ENCODE data around the gene CHRNA4.

DNA sequence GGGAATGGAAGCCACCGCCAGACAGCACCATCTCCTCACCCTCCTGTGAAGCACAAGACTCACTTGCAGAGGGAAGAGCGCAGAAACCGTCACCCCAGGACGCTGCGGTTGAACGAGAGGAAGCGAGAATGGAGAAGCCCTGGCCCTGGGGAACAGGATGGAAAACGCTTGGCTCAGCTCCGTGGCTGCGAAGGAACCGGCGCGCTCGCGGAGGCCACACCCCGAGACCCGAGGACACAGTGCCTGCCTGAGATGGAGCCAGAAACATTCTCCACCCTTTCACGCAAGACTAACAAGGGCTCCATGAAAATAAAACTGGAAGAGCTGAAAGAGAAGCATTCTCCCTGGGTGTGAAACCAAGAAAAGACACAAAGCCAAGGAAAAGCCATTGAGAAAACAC, 25.3 kb upstream of the CHRNA4 start:
- TF ChIP-seq, protein P1, sequence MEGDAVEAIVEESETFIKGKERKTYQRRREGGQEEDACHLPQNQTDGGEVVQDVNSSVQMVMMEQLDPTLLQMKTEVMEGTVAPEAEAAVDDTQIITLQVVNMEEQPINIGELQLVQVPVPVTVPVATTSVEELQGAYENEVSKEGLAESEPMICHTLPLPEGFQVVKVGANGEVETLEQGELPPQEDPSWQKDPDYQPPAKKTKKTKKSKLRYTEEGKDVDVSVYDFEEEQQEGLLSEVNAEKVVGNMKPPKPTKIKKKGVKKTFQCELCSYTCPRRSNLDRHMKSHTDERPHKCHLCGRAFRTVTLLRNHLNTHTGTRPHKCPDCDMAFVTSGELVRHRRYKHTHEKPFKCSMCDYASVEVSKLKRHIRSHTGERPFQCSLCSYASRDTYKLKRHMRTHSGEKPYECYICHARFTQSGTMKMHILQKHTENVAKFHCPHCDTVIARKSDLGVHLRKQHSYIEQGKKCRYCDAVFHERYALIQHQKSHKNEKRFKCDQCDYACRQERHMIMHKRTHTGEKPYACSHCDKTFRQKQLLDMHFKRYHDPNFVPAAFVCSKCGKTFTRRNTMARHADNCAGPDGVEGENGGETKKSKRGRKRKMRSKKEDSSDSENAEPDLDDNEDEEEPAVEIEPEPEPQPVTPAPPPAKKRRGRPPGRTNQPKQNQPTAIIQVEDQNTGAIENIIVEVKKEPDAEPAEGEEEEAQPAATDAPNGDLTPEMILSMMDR (IDR thresholded peaks at IDR 0.05), result no peak
- TF ChIP-seq POLR2A (IDR thresholded peaks at IDR 0.05), result no peak
